GM18526 (cell line): Measurements from ENCODE around the gene FRS3.

ENCODE experiments used
- POLR2A ChIP-seq: IDR thresholded peaks from 3 replicates; pipeline ENCODE4 v1.6.1; 2011; ENCODE audit not compliant: insufficient read length; ENCODE audit errors: extremely low read depth

The FRS3 gene

GRCh38 chr6:41780551-41781365 is 1.1 kb upstream of the FRS3 start, which contains the start of gene PRICKLE4:
TSS of gene PRICKLE4 (plus strand) at chr6:41780782. CDS start at chr6:41783474, 2,692 bp downstream.
- TF ChIP-seq POLR2A: no peak

GRCh38 chr6:41779336-41779735 is 364 bp downstream of the FRS3 start:
- no peak for TF ChIP-seq POLR2A

GRCh38 chr6:41778895-41779294 is 805 bp downstream of the FRS3 start:
- no peak for TF ChIP-seq POLR2A

GRCh38 chr6:41777551-41778285 is 2.0 kb downstream of the FRS3 start:
- no peak for TF ChIP-seq POLR2A

GRCh38 chr6:41775293-41775882 is 4.3 kb downstream of the FRS3 start:
- no peak for TF ChIP-seq POLR2A

GRCh38 chr6:41774841-41775240 is 4.9 kb downstream of the FRS3 start:
- TF ChIP-seq POLR2A: no peak

GRCh38 chr6:41771058-41771983 is 8.4 kb downstream of the FRS3 start:
- no peak for TF ChIP-seq POLR2A

- TF ChIP-seq POLR2A: no peak
Observed at GRCh38 chr6:41770381-41771057, 9.2 kb downstream of the FRS3 start.

GRCh38 chr6:41769376-41769775 is 10.3 kb downstream of the FRS3 start:
- TF ChIP-seq POLR2A: no peak

- TF ChIP-seq POLR2A: no peak
Observed at GRCh38 chr6:41768545-41769308, 11.0 kb downstream of the FRS3 start.

GRCh38 chr6:41767112-41767833 is 12.4 kb downstream of the FRS3 start:
- TF ChIP-seq POLR2A: no peak

GRCh38 chr6:41763470-41763869 is 16.2 kb downstream of the FRS3 start:
- TF ChIP-seq POLR2A: no peak
